ENCODE measurements around the gene UBA7.

The UBA7 gene

GRCh38 chr3:49803465-49804140, 10.2 kb downstream of the UBA7 start:
- FAIRE-seq, result no peak
- no peak for TF ChIP-seq CTCF (IDR thresholded peaks at IDR 0.05; ENCODE audit: insufficient read depth, missing control alignments)
- DNase-seq (ENCODE audit: insufficient read length, low spot score), result no peak

- peak; percentile 90 for DNase-seq (ENCODE audit: insufficient read length, low spot score)
Measured at GRCh38 chr3:49802719-49803464, 10.9 kb downstream of the UBA7 start, which contains the start of gene INKA1. INKA1 (plus strand) TSS chr3:49803261; CDS start chr3:49803393, 132 bp downstream.

GRCh38 chr3:49801160-49801559, 12.6 kb downstream of the UBA7 start:
- FAIRE-seq, result no peak
- no peak for DNase-seq (ENCODE audit: insufficient read length, low spot score)
- no peak for TF ChIP-seq CTCF (IDR thresholded peaks at IDR 0.05; ENCODE audit: insufficient read depth, missing control alignments)

More at GRCh38 chr3:49802719-49803464, 10.9 kb downstream of the UBA7 start, which contains the start of gene INKA1:
- FAIRE-seq, result no peak
- TF ChIP-seq CTCF (IDR thresholded peaks at IDR 0.05; ENCODE audit: insufficient read depth, missing control alignments), result peak; percentile 87

- TF ChIP-seq CTCF (IDR thresholded peaks at IDR 0.05; ENCODE audit: insufficient read depth, missing control alignments), result no peak
- no peak for DNase-seq (ENCODE audit: insufficient read length, low spot score)
- no peak for FAIRE-seq
Measured at GRCh38 chr3:49799761-49800160, 14.0 kb downstream of the UBA7 start, which contains the start of gene CDHR4. CDHR4 (minus strand) TSS chr3:49799873; CDS start chr3:49799812, 61 bp downstream.

- FAIRE-seq (no peak), DNase-seq (ENCODE audit: insufficient read length, low spot score) (no peak)
- no peak for TF ChIP-seq CTCF (IDR thresholded peaks at IDR 0.05; ENCODE audit: insufficient read depth, missing control alignments)
Measured at GRCh38 chr3:49799105-49799504, 14.6 kb downstream of the UBA7 start.

- no peak for TF ChIP-seq CTCF (IDR thresholded peaks at IDR 0.05; ENCODE audit: insufficient read depth, missing control alignments)
- DNase-seq (ENCODE audit: insufficient read length, low spot score) (peak; percentile 11), FAIRE-seq (no peak)
Measured at GRCh38 chr3:49794926-49795905, 18.5 kb downstream of the UBA7 start.

Measured in D721Med (cell line).